Osteocyte (in vitro differentiated cells): Measurements from ENCODE around the gene VWDE. TPM values are rescaled to one million over a fixed set of nuclear protein-coding genes. Genes with fewer than 3 reads are reported as not detected.

Source experiments
- DNase-seq: peaks from one replicate; pipeline ENCODE4 v3.0.0; 2021; ENCODE audit warnings: mixed read lengths; ENCODE audit not compliant: unreplicated experiment; ENCODE audit errors: extremely low spot score
- H3K27ac Mint-ChIP-seq: one replicate; pipeline ENCODE4 v1.8.0; 2021; ENCODE audit warnings: mild to moderate bottlenecking, mixed read lengths; ENCODE audit not compliant: unreplicated experiment
- H3K27me3 Mint-ChIP-seq: one replicate; pipeline ENCODE4 v1.8.0; 2021; ENCODE audit warnings: mixed read lengths; ENCODE audit not compliant: unreplicated experiment
- H3K36me3 Mint-ChIP-seq: one replicate; pipeline ENCODE4 v1.8.0; 2021; ENCODE audit warnings: mixed read lengths; ENCODE audit not compliant: unreplicated experiment
- H3K4me1 Mint-ChIP-seq: one replicate; pipeline ENCODE4 v1.8.0; 2021; ENCODE audit warnings: mixed read lengths; ENCODE audit not compliant: unreplicated experiment
- H3K4me3 Mint-ChIP-seq: one replicate; pipeline ENCODE4 v1.8.0; 2021; ENCODE audit warnings: mild to moderate bottlenecking, moderate library complexity, mixed read lengths; ENCODE audit not compliant: unreplicated experiment
- H3K9me3 Mint-ChIP-seq: one replicate; pipeline ENCODE4 v1.8.0; 2021; ENCODE audit warnings: mixed read lengths; ENCODE audit not compliant: unreplicated experiment
- total RNA-seq: library from RNA; stranded (reverse); gene quantifications from 2 replicates; pipeline ENCODE4 v1.2.1, GENCODE V29; 2021
- TF ChIP-seq, protein P1 (sequence below): fragments of 200-600 bp; sonication (generic); IDR thresholded peaks from 2 replicates; pipeline ENCODE4 v1.5.0; 2021; ENCODE audit warnings: antibody characterized with exemption, mild to moderate bottlenecking, moderate library complexity

Gene VWDE
- total RNA-seq, 1 donor from 2014 or later = not detected

DNA sequence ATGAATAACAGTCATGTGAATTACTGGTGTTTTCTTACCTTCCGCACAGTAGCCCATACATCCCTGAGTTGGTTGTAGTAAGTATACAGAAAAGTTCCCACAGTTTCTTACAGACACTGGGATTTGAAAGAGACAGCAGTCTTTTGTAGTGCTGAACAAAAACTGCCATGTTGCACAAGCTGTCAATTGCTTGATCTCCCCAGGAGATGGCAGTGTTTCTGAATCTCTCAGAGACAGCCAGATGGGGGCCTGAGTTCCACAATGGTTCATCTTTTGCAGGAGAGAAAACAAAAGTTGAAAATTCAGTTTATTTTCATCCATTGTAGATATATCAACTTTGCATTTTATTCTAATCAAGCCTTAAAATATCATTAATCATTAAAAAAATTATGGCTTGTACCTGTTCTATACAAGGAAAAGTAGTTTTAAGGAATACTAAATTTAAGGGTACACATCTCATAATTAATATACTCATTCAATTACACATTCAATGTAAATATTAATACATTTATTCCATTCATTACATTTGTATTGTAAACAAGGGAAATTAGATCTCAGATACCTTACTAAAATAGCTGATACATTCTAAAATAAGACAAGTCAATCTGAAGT, 14.5 kb downstream of the VWDE start:
- TF ChIP-seq, protein P1, sequence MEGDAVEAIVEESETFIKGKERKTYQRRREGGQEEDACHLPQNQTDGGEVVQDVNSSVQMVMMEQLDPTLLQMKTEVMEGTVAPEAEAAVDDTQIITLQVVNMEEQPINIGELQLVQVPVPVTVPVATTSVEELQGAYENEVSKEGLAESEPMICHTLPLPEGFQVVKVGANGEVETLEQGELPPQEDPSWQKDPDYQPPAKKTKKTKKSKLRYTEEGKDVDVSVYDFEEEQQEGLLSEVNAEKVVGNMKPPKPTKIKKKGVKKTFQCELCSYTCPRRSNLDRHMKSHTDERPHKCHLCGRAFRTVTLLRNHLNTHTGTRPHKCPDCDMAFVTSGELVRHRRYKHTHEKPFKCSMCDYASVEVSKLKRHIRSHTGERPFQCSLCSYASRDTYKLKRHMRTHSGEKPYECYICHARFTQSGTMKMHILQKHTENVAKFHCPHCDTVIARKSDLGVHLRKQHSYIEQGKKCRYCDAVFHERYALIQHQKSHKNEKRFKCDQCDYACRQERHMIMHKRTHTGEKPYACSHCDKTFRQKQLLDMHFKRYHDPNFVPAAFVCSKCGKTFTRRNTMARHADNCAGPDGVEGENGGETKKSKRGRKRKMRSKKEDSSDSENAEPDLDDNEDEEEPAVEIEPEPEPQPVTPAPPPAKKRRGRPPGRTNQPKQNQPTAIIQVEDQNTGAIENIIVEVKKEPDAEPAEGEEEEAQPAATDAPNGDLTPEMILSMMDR = peak; percentile 83
- DNase-seq = no peak
- H3K36me3 Mint-ChIP-seq = no peaks in the 10 kb centered on the region
- peaks cover 27% of the 10 kb centered on the region for H3K27me3 Mint-ChIP-seq
- H3K4me1 Mint-ChIP-seq = no peaks in the 10 kb centered on the region
- no peaks in the 10 kb centered on the region for H3K9me3 Mint-ChIP-seq
- no peak overlapping the region for H3K4me3 Mint-ChIP-seq
- H3K27ac Mint-ChIP-seq = no peak overlapping the region

DNA sequence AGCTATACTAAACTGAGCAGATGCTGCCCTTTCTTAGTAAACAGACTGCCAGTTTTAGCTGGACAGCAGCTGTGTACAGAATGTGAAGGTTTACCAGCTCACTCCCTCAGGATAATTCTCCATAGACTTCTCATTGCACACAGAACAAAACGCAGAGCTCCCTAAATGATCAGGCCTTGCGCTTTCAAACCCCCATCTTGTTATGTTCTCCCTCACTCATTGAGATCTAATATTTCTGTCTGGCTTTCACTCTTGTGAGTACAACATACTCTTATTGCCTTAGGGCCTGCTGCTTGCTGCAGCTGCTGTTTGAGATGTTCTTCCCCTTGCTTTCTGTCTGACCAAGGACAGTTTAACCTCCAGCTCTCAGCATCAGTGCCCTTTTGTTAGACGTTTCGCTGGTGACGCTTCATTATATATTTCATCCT, 17.3 kb downstream of the VWDE start:
- no peak overlapping the region for H3K4me3 Mint-ChIP-seq
- H3K36me3 Mint-ChIP-seq = no peaks in the 10 kb centered on the region
- peaks cover 20% of the 10 kb centered on the region for H3K27me3 Mint-ChIP-seq
- no peaks in the 10 kb centered on the region for H3K4me1 Mint-ChIP-seq
- TF ChIP-seq, protein P1 = no peak
- DNase-seq = no peak
- no peak overlapping the region for H3K27ac Mint-ChIP-seq
- no peaks in the 10 kb centered on the region for H3K9me3 Mint-ChIP-seq

DNA sequence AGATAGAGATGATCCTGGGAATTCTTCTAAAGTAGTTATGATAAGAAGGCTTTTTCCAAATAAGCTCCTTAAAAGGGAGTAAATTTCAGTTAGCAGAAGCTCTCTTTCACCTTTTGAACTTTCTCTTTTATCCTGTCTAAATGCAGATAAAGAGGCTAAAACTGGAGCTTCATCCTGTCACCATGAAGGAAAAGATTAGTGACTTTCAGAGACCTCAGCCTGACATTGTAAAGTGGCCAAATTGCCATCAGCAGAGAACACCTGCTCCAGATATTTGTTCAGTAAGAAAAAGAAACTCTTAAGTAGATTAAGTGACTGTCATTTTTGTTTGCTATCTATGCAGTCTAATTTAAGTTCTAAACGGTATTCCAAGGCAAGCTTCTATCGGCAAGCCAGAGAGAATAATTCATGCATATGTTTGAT, 18.3 kb downstream of the VWDE start:
- Mint-ChIP-seq H3K27me3 (peaks cover 25% of the 10 kb centered on the region), H3K36me3 (no peaks in the 10 kb centered on the region), H3K27ac (no peak overlapping the region), H3K4me1 (no peaks in the 10 kb centered on the region), H3K4me3 (no peak overlapping the region), H3K9me3 (no peaks in the 10 kb centered on the region)
- TF ChIP-seq, protein P1 = no peak
- no peak for DNase-seq

DNA sequence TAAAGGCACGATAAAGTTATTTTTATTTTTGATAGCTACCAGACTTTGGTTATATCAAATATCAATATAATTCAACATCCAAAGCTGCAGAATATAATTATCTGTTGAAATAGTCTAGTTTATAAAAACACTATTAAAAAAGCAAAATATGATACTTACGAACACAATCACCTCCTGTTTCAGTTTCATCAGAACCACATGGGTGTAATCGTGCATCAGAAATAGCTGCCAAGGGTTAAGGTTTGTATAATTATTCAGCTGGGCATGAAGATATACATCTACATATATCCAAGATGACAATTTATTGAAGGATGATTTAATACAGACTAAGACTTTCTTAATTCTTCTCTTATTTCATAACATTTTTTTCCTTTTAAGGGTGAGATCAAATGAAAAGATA, 20.3 kb downstream of the VWDE start:
- H3K27me3 Mint-ChIP-seq = peaks cover 26% of the 10 kb centered on the region
- TF ChIP-seq, protein P1 = no peak
- H3K4me3 Mint-ChIP-seq = no peak overlapping the region
- DNase-seq = no peak
- no peaks in the 10 kb centered on the region for H3K4me1 Mint-ChIP-seq
- H3K36me3 Mint-ChIP-seq = no peaks in the 10 kb centered on the region
- no peak overlapping the region for H3K27ac Mint-ChIP-seq
- H3K9me3 Mint-ChIP-seq = no peaks in the 10 kb centered on the region

DNA sequence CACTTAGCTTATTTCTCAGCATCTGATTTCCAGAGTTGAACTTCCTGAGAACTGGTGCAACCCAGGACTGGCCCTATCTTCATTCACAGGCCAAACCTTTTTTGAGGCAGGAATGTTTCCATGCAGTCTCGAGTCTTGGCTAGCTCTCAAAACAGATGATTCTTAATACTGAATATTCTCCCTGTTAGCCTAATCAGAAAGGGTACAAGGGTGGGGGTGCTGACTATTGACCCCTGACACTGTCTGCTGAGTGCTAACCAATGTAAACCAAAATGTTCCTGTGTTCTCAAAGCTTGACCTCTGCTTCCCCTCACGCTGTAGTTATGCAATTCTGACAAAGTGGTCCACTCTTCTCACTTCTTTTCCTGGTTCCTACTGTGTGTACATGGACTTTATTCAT, 25.3 kb downstream of the VWDE start:
- H3K27me3 Mint-ChIP-seq = peaks cover 13% of the 10 kb centered on the region
- no peak overlapping the region for H3K27ac Mint-ChIP-seq
- TF ChIP-seq, protein P1 = no peak
- no peaks in the 10 kb centered on the region for H3K9me3 Mint-ChIP-seq
- H3K36me3 Mint-ChIP-seq = no peaks in the 10 kb centered on the region
- H3K4me1 Mint-ChIP-seq = no peaks in the 10 kb centered on the region
- no peak overlapping the region for H3K4me3 Mint-ChIP-seq
- DNase-seq = no peak
